ENCODE measurements around the gene KLKB1. TPM values are rescaled to one million over a fixed set of nuclear protein-coding genes. Genes with fewer than 3 reads are reported as not detected.
"Not testable (repeated sequence)": the region's sequence is repeated elsewhere in the genome, so short reads cannot be mapped to it uniquely, and the experiment has no call there.

KLKB1 gene
- total RNA-seq, 1 donor from 2014 or later = 0.64 TPM

DNA sequence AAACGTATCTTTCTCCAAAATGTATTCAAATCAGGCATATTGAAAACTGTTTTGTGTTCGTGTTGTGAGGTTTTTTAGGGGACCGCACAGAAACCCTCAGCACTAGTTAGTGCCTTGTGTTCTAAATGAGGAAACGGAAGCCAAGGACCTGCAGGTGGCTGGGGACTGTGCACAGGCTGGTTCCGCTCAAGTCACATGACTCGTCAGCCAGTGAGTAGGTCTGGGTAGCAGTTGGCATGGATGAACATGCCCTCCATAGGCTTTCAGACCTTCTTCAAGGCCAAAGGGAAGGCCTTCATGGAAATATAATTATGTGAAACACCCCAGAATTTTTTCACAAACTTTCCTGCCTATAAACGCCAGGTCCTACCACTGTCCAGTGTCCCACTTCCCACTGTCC is 37.4 kb downstream of the KLKB1 start:
- intact Hi-C loops (cut with micrococcal nuclease) = no loop called here

- intact Hi-C loops (cut with micrococcal nuclease) = not testable (repeated sequence)
Measured at GRCh38 chr4:186265250-186265649, 37.9 kb downstream of the KLKB1 start.

- intact Hi-C loops (cut with micrococcal nuclease) = no loop called here
Measured at GRCh38 chr4:186265683-186266652, 38.7 kb downstream of the KLKB1 start, which contains the start of gene F11. Gene F11 (plus strand): TSS chr4:186266189. CDS start chr4:186267137, 948 bp downstream.

GRCh38 chr4:186266729-186267456 is 39.6 kb downstream of the KLKB1 start:
- intact Hi-C loops (cut with micrococcal nuclease) = no loop called here

GRCh38 chr4:186271081-186271678 is 43.9 kb downstream of the KLKB1 start:
- intact Hi-C loops (cut with micrococcal nuclease) = no loop called here

DNA sequence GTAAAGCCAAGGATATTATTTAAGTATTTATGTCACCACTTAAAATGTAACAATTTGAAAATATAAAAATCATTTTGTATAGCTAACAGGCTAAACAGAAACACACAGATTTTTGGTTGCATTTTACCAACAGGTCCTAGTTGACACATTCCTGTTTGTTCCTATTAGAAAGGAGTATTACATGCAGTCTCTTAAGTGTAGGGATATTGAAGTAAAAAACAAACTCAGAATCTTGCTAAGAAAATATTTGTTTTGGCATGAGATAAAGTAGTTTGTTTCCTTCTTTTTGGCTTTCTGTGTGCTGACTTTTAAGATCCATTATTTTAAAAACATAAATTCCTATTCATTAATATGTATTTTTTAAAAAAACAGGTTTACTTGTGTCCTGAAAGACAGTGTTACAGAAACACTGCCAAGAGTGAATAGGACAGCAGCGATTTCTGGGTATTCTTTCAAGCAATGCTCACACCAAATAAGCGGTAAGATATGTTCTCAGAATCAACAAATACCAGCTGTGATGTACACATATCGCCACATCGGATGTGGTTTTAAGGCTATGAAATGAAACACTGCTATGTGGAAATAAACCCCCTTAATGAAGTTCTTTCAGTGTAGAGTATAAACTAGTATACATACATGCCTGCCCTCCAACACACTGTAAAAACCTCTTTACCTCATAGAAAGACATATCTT is 45.5 kb downstream of the KLKB1 start:
- intact Hi-C loops (cut with micrococcal nuclease) = no loop called here

DNA sequence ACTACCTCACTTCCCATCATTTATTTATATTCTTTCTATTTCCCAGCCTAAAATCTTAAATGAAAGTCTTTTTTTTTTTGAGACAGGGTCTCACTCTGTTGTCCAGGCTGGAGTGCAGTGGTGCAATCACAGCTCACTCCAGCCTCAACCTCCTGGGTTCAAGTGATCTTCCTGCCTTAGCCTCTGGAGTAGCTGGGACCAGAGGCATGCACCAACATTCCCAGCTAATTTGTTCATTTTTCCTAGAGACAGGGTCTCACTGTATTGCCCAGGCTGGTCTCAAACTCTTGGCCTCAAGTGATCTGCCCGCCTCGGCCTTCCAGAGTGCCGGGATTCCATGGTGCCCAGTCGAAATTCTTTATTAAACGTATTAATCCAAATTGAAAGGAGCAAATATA is 46.1 kb downstream of the KLKB1 start:
- intact Hi-C loops (cut with micrococcal nuclease) = not testable (repeated sequence)

DNA sequence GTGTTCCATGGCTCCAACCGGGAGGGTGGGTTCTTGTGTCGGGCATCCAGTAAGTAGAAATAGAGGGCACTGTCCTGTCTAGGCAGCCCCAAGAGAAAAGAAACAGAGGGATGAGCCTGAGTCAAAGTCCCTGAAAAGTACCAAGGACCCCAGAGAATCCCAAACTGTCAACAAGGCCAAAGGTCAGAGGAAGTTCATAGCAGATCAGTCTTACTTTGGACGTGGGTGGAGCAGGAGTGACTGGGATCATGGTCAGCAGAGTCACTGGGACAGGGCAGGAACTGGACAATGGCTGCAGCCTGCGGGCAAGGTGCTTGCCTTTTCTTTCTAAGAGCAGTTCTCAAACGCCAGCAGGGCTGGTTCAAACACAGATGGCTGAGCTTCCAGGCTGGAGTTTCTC is 56.0 kb downstream of the KLKB1 start:
- intact Hi-C loops (cut with micrococcal nuclease) = no loop called here

DNA sequence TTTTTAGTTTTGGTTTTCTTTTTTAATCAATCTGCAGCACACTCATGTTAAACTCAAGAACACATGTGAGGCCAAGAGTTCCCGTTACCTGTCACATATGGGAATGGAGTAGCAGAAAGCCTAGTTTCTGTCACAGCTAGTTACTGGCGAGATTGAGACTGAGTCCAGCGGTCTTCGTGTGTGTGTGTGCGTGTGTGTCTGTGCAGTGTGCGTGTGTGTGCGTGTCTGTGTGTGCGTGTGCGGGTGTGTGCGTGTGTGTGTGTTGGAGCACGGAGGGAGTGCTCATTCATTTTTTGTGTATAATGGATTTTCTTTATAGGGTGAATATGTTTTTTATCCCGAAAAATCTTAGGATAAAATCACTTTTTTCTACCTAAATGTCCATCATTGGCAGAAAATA is 57.8 kb downstream of the KLKB1 start:
- intact Hi-C loops (cut with micrococcal nuclease) = no loop called here

DNA sequence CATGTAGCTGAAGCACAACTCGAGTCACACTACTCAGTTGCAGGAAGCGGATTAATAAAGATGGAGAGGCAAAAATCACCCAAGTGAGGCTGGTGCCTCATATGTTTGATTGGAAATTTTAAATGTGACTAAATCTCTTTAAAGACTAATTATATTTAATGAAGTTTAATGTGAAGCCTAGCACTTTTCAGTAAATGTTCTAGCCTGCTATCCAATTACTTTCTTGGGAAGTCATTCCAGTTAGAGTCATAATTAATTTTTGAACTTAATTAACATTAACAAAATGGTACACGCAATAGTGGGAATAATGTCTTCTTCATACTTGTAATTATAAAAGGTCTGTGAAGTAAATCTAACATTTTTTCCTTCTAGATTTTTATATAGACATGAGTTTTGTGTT is 59.3 kb downstream of the KLKB1 start:
- intact Hi-C loops (cut with micrococcal nuclease) = no loop called here

- intact Hi-C loops (cut with micrococcal nuclease) = no loop called here
Measured at GRCh38 chr4:186291256-186291890, 64.1 kb downstream of the KLKB1 start.

GRCh38 chr4:186294160-186294559 is 66.9 kb downstream of the KLKB1 start:
- intact Hi-C loops (cut with micrococcal nuclease) = loop anchor here (1.0 kb wide), 1 partner anchor 100 kb away; no protein-coding TSS in a partner anchor

- intact Hi-C loops (cut with micrococcal nuclease) = no loop called here
Measured at GRCh38 chr4:186296481-186296880, 69.2 kb downstream of the KLKB1 start.

- intact Hi-C loops (cut with micrococcal nuclease) = loop anchor here (1.0 kb wide), 1 partner anchor 290 kb away; no protein-coding TSS in a partner anchor
Measured at GRCh38 chr4:186297013-186297645, 69.8 kb downstream of the KLKB1 start.

- intact Hi-C loops (cut with micrococcal nuclease) = no loop called here
Measured at GRCh38 chr4:186298031-186298647, 70.8 kb downstream of the KLKB1 start.

DNA sequence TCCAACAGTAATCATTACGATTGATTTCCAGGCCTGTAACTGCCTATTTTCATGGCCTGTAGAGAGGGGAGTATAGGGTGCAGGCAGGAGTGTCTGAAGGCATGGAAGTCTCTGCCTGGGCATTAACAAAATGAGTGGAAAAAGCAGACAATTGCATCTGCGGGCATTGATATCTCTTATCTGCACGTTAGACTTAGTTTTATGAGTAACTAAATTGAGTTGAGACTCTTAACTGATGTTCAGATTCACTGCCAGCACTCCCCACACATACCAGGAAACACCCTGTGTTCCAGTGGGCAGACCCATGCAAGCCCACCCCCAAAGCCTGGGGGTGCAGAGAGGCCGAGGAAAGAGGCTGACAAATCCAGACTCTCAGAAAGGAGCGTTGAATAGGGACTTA is 72.0 kb downstream of the KLKB1 start:
- intact Hi-C loops (cut with micrococcal nuclease) = no loop called here

DNA sequence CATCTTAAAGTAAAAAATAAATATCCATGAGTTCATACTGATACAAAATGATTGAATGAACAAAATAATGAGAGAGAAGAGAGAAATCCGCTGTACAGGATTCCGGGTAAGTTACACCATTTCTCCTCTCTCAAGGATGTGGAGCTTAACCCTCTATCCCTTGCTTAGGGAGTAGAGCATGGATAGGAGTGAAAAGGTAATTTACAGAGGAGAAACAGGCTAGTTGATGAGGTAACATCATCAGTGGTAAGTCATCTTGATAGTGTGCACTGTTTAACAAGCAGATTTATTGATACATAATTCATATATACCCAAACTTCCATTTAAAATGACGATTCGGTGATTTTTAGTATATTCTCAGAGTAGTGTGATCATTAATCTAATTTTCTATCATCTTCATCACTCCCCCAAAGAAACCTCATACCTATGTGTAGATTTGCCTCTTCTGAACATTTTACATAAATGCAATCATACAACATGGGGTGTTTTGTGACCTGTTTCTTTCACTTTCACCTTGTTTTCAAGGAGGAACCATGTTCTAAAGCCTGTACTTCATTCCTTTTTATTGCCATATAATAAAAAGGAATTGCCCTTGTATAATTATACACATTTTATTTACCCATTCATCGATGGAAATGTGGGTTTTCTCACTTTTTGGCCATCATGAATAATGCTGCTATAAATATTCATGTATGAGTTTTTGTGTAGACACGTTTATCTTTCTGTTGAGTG is 73.5 kb downstream of the KLKB1 start:
- intact Hi-C loops (cut with micrococcal nuclease) = no loop called here

DNA sequence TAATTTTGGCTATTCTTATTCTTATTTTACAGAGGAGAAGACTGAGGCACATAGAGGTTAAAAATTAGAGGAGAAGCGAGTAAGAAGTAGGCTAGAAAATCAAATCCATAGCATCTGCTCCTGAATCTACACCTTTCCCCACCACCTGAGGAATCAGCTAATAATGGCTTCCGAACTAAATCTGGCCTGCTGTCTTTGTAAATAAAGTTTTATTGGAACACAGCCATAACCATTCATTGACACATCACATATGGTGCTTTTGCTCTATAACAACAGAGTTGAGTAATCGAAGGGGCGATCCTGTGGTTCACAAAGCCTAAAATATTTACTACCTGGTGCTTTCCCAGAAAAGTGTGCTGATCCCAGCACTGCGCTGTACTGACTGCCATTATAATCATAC is 76.9 kb downstream of the KLKB1 start:
- intact Hi-C loops (cut with micrococcal nuclease) = no loop called here

- intact Hi-C loops (cut with micrococcal nuclease) = no loop called here
Measured at GRCh38 chr4:186304866-186305505, 77.7 kb downstream of the KLKB1 start.
